Measurements from ENCODE around the gene TOP3A. TPM values are rescaled to one million over a fixed set of nuclear protein-coding genes. Genes with fewer than 3 reads are reported as not detected.

Gene TOP3A
- total RNA-seq, 2 experiments from 2014 or later, result 21.5 to 24.8 TPM

DNA sequence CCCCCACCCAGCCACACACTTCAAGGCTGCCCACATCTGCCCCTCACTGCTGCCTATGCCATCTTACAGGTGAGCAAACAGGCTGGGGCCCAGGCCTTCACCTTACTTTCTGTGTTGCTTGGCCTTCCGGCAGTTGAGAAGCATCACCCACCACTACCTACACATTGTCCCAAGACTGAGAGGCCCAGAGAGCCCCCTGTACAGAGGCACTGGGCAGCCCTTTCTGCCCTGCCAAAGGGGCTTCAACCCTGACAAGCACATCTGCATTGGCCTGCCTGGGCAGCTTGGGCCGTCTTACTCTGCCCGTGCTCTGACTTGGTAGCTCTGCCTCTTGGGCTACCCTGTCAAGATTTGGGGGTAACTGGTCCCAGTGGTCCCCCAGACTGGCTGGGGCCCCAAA, 53.1 kb downstream of the TOP3A start:
- no peaks in the 10 kb centered on the region for H3K9me3 ChIP-seq (ENCODE audit: control insufficient read depth in 1 of 2, insufficient read depth in 1 of 2, low read length in 2 of 2)
- no peak for DNase-seq
- ATAC-seq (ENCODE audit: poor library complexity), result no peak
- Mint-ChIP-seq H3K4me3 (peak overlapping the region; percentile 93), H3K9me3 (no peaks in the 10 kb centered on the region), H3K27ac (peak overlapping the region; percentile 90), H3K36me3 (ENCODE audit: low read depth) (peaks cover 10% of the 10 kb centered on the region), H3K4me1 (ENCODE audit: low read depth) (peaks cover 40% of the 10 kb centered on the region), H3K27me3 (no peaks in the 10 kb centered on the region)
- H3K4me3 ChIP-seq (ENCODE audit: low read length), result no peak overlapping the region
- H3K4me1 ChIP-seq (ENCODE audit: insufficient read depth, low read length), result peaks cover 53% of the 10 kb centered on the region
- H3K27me3 ChIP-seq (ENCODE audit: control insufficient read depth in 1 of 2, insufficient read depth in 2 of 2, low read length in 2 of 2), result no peaks in the 10 kb centered on the region
- TF ChIP-seq, protein P1, sequence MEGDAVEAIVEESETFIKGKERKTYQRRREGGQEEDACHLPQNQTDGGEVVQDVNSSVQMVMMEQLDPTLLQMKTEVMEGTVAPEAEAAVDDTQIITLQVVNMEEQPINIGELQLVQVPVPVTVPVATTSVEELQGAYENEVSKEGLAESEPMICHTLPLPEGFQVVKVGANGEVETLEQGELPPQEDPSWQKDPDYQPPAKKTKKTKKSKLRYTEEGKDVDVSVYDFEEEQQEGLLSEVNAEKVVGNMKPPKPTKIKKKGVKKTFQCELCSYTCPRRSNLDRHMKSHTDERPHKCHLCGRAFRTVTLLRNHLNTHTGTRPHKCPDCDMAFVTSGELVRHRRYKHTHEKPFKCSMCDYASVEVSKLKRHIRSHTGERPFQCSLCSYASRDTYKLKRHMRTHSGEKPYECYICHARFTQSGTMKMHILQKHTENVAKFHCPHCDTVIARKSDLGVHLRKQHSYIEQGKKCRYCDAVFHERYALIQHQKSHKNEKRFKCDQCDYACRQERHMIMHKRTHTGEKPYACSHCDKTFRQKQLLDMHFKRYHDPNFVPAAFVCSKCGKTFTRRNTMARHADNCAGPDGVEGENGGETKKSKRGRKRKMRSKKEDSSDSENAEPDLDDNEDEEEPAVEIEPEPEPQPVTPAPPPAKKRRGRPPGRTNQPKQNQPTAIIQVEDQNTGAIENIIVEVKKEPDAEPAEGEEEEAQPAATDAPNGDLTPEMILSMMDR (IDR thresholded peaks at IDR 0.05), result no peak
- intact Hi-C loops (cut with DNase I, micrococcal nuclease), result loop anchor here in 1 of 2 experiments (2.0 kb wide), 1 partner anchor 101 kb away; the partner anchor contains the start of gene SHMT1
- H3K27ac ChIP-seq (ENCODE audit: low read depth in 1 of 2, low read length in 2 of 2), result no peak overlapping the region
- ChIA-PET CTCF (no interaction called here), POLR2A (interaction anchor here (1.1 to 3.1 kb wide), 3 partner anchors 14 to 78 kb away, joined by 4 to 14 read pairs (median 8); partner anchors contain the start of genes ALKBH5, SMCR8 and TOP3A)
- H3K36me3 ChIP-seq (ENCODE audit: insufficient read depth, low read length), result peaks cover 25% of the 10 kb centered on the region

DNA sequence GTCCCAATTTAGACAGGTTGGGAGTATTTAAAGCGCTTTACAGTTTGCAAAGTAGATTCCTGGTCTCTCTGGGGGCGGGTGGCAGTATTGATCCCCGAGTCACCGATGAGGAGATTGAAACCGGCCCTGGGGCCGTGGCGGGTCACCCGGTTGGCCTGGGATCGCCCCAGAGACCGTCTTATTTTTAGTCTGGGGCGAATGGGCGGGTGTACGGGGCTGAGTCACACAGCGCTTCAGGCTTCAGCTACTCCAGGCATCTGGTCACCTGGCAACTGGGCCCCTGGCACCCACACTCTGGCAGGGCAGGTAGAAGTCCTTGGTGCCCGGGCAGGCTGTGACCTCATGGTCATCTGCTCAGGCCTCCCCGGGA, 53.7 kb downstream of the TOP3A start:
- ATAC-seq (ENCODE audit: poor library complexity), result no peak
- peak overlapping the region; percentile 93 for H3K4me3 Mint-ChIP-seq

DNA sequence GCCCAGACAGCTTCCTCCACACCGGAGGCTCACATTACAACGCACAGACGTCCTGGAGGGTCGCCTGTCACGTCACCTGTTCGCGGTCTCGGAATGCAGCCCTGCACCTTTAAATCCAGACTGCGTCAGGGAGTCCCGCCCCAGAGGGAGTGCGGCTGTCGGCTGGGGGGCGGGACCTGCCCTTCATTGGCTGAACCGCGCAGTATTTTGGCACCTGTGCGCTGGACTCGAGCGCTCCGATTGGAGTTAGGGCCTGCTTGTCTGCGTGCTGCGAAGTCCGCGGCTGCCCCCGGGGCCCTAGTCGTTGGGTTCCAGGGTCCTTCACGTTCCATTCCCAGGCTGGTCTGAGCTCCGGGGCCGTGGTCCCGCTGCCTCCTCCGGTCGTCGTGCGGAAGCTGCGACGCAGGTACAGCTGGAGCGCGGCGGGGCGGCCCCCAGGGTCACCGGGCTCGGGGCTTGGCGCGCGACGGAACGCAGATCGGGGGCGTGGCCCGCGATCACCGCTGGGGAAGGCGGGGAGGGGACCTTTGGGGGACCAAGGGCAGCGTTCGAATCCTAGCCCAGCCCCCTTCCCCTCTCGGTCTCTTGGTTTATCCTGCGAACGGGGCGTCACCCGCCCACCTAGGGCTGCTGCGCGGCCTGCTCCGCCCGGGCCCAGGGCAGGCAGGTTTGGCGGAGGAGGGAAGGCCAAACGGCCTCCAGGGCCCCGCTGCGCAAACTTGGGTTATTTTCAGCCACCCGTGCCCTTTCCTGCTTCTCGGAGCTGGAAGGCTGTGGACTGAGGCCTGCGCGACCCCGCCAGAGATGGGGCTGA, 54.3 kb downstream of the TOP3A start, which contains the start of gene MIEF2:
TSS of gene MIEF2 (plus strand) at position 331 of the 814 bp plus-strand sequence. CDS start 2,059 bp downstream, outside the sequence.
- H3K27me3 Mint-ChIP-seq, result no peaks in the 10 kb centered on the region
- H3K4me1 Mint-ChIP-seq (ENCODE audit: low read depth), result peaks cover 48% of the 10 kb centered on the region
- Histone ChIP-seq H3K27me3 (ENCODE audit: control insufficient read depth in 1 of 2, insufficient read depth in 2 of 2, low read length in 2 of 2) (no peaks in the 10 kb centered on the region), H3K27ac (ENCODE audit: low read depth in 1 of 2, low read length in 2 of 2) (peak within 1 kb of the TSS; percentile 82 to 85), H3K4me1 (ENCODE audit: insufficient read depth, low read length) (peaks cover 65% of the 10 kb centered on the region), H3K4me3 (ENCODE audit: low read length) (peak within 1 kb of the TSS; percentile 78), H3K9me3 (ENCODE audit: control insufficient read depth in 1 of 2, insufficient read depth in 1 of 2, low read length in 2 of 2) (no peaks in the 10 kb centered on the region), H3K36me3 (ENCODE audit: insufficient read depth, low read length) (peaks cover 34% of the 10 kb centered on the region)
- H3K9me3 Mint-ChIP-seq, result no peaks in the 10 kb centered on the region
- peak within 1 kb of the TSS; percentile 90 for H3K27ac Mint-ChIP-seq
- DNase-seq (peak; percentile 83 to 95 (median 90)), ATAC-seq (ENCODE audit: poor library complexity) (peak; percentile 91)
- POLR2A ChIA-PET, result interaction anchor here (1.1 to 3.1 kb wide), 4 partner anchors 13 to 77 kb away, joined by 4 to 14 read pairs (median 8); partner anchors contain the start of genes ALKBH5, SMCR8 and TOP3A
- H3K36me3 Mint-ChIP-seq (ENCODE audit: low read depth), result peaks cover 16% of the 10 kb centered on the region
- peak within 1 kb of the TSS; percentile 93 for H3K4me3 Mint-ChIP-seq
- TF ChIP-seq, protein P1 (IDR thresholded peaks at IDR 0.05), result no peak
- intact Hi-C loops (cut with DNase I, micrococcal nuclease), result loop anchor here (1.0 to 2.0 kb wide), 3 partner anchors 35 to 102 kb away; partner anchors contain the start of genes SMCR8 (in 2 of the 2), LLGL1 (in 1 of the 2) and SHMT1 (in 1 of the 2)
- CTCF ChIA-PET, result no interaction called here

More for the DNA sequence above, 53.7 kb downstream of the TOP3A start:
- H3K9me3 Mint-ChIP-seq, result no peaks in the 10 kb centered on the region
- no peaks in the 10 kb centered on the region for H3K27me3 Mint-ChIP-seq
- CTCF ChIA-PET, result no interaction called here
- H3K27me3 ChIP-seq (ENCODE audit: control insufficient read depth in 1 of 2, insufficient read depth in 2 of 2, low read length in 2 of 2), result no peaks in the 10 kb centered on the region
- no peaks in the 10 kb centered on the region for H3K9me3 ChIP-seq (ENCODE audit: control insufficient read depth in 1 of 2, insufficient read depth in 1 of 2, low read length in 2 of 2)
- TF ChIP-seq, protein P1 (IDR thresholded peaks at IDR 0.05), result no peak
- peaks cover 12% of the 10 kb centered on the region for H3K36me3 Mint-ChIP-seq (ENCODE audit: low read depth)
- peak overlapping the region; percentile 82 to 85 for H3K27ac ChIP-seq (ENCODE audit: low read depth in 1 of 2, low read length in 2 of 2)
- H3K4me1 Mint-ChIP-seq (ENCODE audit: low read depth), result peaks cover 45% of the 10 kb centered on the region
- intact Hi-C loops (cut with DNase I, micrococcal nuclease), result loop anchor here in 1 of 2 experiments (2.0 kb wide), 1 partner anchor 102 kb away; the partner anchor contains the start of gene SHMT1
- POLR2A ChIA-PET, result interaction anchor here (1.1 to 3.1 kb wide), 3 partner anchors 14 to 77 kb away, joined by 4 to 14 read pairs (median 8); partner anchors contain the start of genes ALKBH5, SMCR8 and TOP3A
- H3K27ac Mint-ChIP-seq, result peak overlapping the region; percentile 90
- H3K4me3 ChIP-seq (ENCODE audit: low read length), result peak overlapping the region; percentile 78
- H3K36me3 ChIP-seq (ENCODE audit: insufficient read depth, low read length), result peaks cover 30% of the 10 kb centered on the region
- H3K4me1 ChIP-seq (ENCODE audit: insufficient read depth, low read length), result peaks cover 59% of the 10 kb centered on the region
- peak in 6 of 14 experiments; percentile 14 to 56 (median 30) for DNase-seq
